ENCODE measurements around the gene KCNK13. TPM values are rescaled to one million over a fixed set of nuclear protein-coding genes. Genes with fewer than 3 reads are reported as not detected.
"Not testable (repeated sequence)": the region's sequence is repeated elsewhere in the genome, so short reads cannot be mapped to it uniquely, and the experiment has no call there.

The KCNK13 gene
- under 1 TPM; 0.18 to 0.38 (median 0.24) TPM for polyA plus RNA-seq (ENCODE audit: insufficient read length in 4 of 4)

GRCh38 chr14:90061685-90062126 lies at the start of gene KCNK13:
Gene KCNK13, plus strand, starts transcription at chr14:90061994. Its CDS starts 212 bp downstream, at chr14:90062206.
- DNase-seq (ENCODE audit: low read depth in 4 of 4, low spot score in 3 of 4): no peak

DNA sequence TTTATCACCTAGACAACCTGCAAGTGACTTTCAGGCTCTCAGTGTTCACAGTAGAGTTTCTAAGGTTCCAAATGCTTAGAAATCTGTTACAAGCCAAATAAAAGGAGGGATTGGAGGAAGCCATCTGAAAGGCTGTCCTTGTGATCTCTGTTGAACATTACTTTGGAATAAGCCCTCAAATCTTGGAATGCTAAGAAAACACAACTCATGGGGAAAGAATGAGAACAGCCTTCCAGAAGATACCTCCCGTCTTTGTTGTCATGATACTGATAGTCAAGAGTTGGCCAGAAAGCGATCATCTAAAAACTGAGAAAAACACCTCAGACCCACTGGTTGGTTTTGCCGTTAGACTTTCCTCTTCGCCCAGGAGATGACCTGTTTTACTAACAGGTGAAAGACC lies 44.4 kb upstream of the KCNK13 start:
- DNase-seq (ENCODE audit: low read depth in 4 of 4, low spot score in 3 of 4): no peak

- no peak for DNase-seq (ENCODE audit: low read depth in 4 of 4, low spot score in 3 of 4)
These were observed 41.8 kb upstream of the KCNK13 start for GRCh38 chr14:90019824-90020523.

- DNase-seq (ENCODE audit: low read depth in 4 of 4, low spot score in 3 of 4): no peak
These were observed 38.5 kb upstream of the KCNK13 start for GRCh38 chr14:90023176-90023896.

- no peak for DNase-seq (ENCODE audit: low read depth in 4 of 4, low spot score in 3 of 4)
These were observed 36.9 kb upstream of the KCNK13 start for GRCh38 chr14:90024910-90025309.

DNA sequence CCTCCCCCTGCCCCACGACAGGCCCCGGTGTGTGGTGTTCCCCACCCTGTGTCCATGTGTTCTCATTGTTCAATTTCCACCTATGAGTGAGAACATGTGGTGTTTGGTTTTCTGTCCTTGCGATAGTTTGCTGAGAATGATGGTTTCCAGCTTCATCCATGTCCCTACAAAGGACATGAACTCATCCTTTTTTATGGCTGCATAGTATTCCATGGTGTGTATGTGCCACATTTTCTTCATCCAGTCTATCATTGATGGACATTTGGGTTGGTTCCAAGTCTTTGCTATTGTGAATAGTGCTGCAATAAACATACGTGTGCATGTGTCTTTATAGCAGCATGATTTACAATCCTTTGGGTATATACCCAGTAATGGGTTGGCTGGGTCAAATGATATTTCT lies 35.2 kb upstream of the KCNK13 start:
- not testable (repeated sequence) for DNase-seq (ENCODE audit: low read depth in 4 of 4, low spot score in 3 of 4)

DNA sequence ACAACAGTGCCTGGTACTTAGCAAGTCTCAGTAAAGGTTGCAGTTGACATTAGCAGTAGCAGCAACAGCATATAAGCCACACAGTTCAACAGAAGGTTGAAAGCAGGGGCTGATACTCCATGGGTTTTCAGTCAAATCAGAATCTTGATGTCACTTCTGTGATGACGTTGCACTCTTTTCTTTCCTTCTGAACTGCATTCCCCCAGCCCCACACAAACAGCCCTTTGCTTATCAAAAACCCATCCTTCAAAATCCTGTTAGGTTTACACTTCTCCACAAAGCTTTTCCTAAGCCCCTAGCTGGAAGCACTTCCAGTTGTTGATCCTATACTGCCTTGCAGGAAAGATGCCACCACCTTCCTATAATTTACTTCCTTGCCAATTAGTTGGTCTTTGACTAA lies 34.0 kb upstream of the KCNK13 start:
- DNase-seq (ENCODE audit: low read depth in 4 of 4, low spot score in 3 of 4): no peak

DNA sequence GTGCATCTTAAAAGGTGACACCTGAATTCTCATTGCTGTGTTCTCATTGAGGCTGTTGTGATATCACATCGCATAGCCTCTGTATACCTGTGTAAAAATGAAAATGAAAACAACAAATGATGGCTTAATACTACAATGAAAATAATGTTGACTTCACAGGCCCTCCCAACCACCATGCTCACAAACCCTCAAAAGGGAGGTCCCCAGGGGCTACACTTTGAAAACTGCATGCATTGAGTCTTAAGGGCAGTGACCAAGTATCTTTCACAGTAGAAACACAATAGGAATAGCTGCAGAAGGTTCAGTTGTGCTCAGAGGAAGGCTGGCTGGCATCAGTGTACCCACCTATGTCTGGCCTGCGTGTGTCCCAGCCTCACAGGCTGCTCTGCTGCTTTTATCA lies 27.6 kb upstream of the KCNK13 start:
- DNase-seq (ENCODE audit: low read depth in 4 of 4, low spot score in 3 of 4): no peak

DNA sequence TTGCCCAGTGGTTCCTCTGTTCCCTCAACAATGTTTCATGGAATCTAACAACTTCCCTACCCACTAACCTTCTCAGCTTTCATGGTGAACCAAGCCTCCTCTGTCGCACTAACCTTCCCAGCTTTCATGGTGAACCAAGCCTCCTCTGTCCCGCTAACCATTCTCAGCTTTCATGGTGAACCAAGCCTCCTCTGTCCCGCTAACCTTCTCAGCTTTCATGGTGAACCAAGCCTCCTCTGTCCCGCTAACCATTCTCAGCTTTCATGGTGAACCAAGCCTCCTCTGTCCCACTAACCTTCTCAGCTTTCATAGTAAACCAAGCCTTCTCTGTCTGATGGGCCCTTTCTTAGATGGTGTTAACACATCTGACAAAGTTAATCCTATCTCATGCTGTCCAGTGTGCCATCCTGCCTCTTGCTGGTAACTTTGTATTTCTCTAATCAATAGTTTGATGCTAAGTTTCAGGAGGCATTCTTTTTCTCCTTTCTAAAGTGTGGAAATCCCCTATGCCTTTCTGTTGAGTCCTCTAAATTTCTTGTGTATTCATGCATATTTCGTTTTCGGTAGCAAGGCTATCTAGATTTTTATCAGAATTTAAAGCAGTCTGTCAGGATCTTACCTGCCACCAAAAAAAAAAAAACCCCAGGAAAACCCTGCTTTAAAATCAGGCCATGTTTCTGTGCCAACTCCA lies 26.8 kb upstream of the KCNK13 start:
- no peak for DNase-seq (ENCODE audit: low read depth in 4 of 4, low spot score in 3 of 4)

DNA sequence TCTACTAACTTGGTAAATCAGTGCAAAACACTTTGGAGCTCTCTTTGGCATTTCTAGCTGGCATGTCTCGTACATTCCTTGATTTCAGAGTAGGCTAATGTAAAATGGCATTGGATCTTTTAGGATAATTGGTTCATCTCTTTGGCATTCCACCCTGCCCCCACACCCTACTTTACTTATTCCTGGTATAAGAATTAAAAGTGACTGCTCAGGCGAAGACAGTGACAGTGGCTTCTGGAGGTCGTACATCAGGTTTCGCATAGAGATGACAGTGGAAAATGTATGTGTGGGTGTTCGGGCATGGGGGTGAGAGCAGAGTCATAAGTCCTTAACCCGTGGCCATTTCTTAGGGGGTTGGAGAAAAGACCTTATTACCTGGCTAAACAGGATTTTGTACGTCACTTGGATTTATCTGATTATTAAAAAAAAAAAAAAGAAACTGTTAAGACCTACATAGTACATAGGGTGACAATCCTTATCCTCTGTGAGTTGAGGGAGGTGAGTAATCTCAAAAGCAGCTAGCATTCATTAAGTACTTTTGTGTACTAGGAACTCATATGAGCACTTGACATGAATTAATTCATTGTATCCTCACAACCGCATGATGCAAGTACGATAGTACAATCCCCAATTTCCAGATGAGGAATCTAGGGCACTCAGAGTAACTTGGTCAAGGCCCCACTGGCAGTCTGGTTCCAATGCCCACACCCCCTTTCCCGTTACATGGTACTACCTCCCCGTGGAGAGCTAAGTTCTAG lies 22.4 kb upstream of the KCNK13 start:
- DNase-seq (ENCODE audit: low read depth in 4 of 4, low spot score in 3 of 4): no peak

GRCh38 chr14:90040411-90040810 lies 21.4 kb upstream of the KCNK13 start:
- DNase-seq (ENCODE audit: low read depth in 4 of 4, low spot score in 3 of 4): no peak

- DNase-seq (ENCODE audit: low read depth in 4 of 4, low spot score in 3 of 4): no peak
These were observed 19.1 kb upstream of the KCNK13 start for GRCh38 chr14:90042496-90043252.

- DNase-seq (ENCODE audit: low read depth in 4 of 4, low spot score in 3 of 4): no peak
These were observed 16.2 kb upstream of the KCNK13 start for GRCh38 chr14:90045616-90046015.

DNA sequence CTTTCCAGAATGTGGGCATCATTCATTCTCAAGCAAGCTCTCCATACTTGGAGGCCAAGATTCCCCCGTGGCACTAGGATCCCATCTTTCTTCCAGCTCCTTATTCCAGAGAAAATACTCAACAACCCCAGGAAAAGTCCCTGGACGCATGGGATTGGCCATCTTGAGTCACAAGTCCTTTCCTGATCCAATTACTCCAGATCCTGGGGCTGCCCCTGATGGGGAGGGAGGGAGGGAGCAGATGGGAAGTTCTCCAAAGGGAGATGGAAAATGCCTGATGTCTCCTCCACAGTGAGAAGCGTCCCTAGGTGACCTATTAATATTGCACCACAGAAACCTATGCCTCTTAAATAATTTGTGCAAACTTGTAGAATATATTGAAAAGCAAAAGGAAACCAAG lies 12.4 kb upstream of the KCNK13 start:
- DNase-seq (ENCODE audit: low read depth in 4 of 4, low spot score in 3 of 4): no peak

DNA sequence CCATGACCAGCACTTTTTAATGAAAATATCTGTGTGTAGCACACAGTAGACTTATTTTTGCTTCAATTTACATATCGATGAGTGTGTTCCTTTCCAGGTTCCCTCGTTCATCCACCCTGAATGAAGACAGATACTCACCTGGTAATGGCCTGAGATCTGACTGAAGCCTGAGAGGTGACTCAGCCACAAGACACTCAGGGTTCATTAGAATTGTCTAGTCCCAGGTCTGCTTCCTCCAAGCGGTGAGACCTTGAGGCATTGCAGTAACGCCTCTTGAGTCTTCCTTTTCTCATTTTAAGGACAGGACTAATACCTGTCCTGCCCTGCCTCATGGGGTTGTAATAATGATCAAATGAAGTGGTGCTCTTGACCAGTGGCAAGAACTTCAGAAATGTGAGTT lies 11.5 kb upstream of the KCNK13 start:
- no peak for DNase-seq (ENCODE audit: low read depth in 4 of 4, low spot score in 3 of 4)

DNA sequence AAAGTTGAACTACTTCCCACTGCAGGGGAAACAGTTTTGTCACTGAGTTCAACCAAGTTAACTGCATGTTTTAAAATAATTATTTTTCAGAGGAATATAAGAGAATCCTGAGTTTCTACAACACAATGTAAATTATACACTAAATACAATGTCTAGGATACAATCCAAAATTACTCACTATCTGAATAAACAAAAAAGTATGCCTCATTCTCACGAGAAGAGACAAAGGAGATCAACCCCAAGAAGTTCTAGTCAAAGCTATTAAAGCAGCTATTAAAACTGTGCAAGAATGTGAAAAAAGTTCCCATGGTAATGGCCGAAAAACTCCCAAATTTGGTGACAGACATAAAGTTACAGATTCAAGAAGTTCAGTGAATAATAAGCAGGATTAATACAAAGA lies 8.8 kb upstream of the KCNK13 start:
- DNase-seq (ENCODE audit: low read depth in 4 of 4, low spot score in 3 of 4): no peak

- no peak for DNase-seq (ENCODE audit: low read depth in 4 of 4, low spot score in 3 of 4)
These were observed 7.0 kb upstream of the KCNK13 start for GRCh38 chr14:90054803-90055202.

GRCh38 chr14:90056826-90057225 lies 5.0 kb upstream of the KCNK13 start:
- DNase-seq (ENCODE audit: low read depth in 4 of 4, low spot score in 3 of 4): no peak

GRCh38 chr14:90058876-90059458 lies 2.8 kb upstream of the KCNK13 start:
- no peak for DNase-seq (ENCODE audit: low read depth in 4 of 4, low spot score in 3 of 4)

Data from right renal pelvis (tissue), 4 donors.